Astrocyte (in vitro differentiated cells and primary cell): Measurements from ENCODE around the gene SNX10. TPM values are rescaled to one million over a fixed set of nuclear protein-coding genes. Genes with fewer than 3 reads are reported as not detected.

ENCODE experiments used
- DNase-seq: peaks from one replicate; pipeline ENCODE4 v3.0.0-alpha.2; 2010; ENCODE audit warnings: low read depth
- FAIRE-seq: peaks from 2 replicates; lab custom pipeline; 2011; peaks lifted over from hg19 to GRCh38; lab: Jason Lieb, UNC
- H2AFZ ChIP-seq: 2 replicates; pipeline ENCODE4 v1.6.0; 2012; ENCODE audit warnings: low read depth, low read length, inconsistent platforms
- H3K27ac ChIP-seq: 2 replicates; pipeline ENCODE4 v1.5.1; 2011; ENCODE audit warnings: low read depth, low read length, inconsistent platforms
- H3K27me3 ChIP-seq: 2 replicates; pipeline ENCODE4 v1.6.0; 2011; ENCODE audit warnings: low read length, inconsistent platforms; ENCODE audit not compliant: insufficient read depth
- H3K36me3 ChIP-seq: 2 replicates; pipeline ENCODE4 v1.5.1; 2011; ENCODE audit warnings: low read length, inconsistent platforms; ENCODE audit not compliant: insufficient read depth
- H3K4me1 ChIP-seq: 2 replicates; pipeline ENCODE4 v1.5.1; 2011; ENCODE audit warnings: low read length, inconsistent platforms; ENCODE audit not compliant: insufficient read depth
- H3K4me2 ChIP-seq: 2 replicates; pipeline ENCODE4 v1.6.0; 2012; ENCODE audit warnings: low read length, inconsistent platforms
- H3K4me3 ChIP-seq: 2 replicates; pipeline ENCODE4 v1.5.1; 2011; ENCODE audit warnings: low read depth, mild to moderate bottlenecking, low read length, inconsistent platforms; ENCODE audit not compliant: insufficient read depth
- H3K79me2 ChIP-seq: 2 replicates; pipeline ENCODE4 v1.6.0; 2012; ENCODE audit warnings: mild to moderate bottlenecking, low read length, inconsistent platforms; ENCODE audit not compliant: insufficient read depth
- H3K9ac ChIP-seq: 2 replicates; pipeline ENCODE4 v1.6.0; 2012; ENCODE audit warnings: mild to moderate bottlenecking, low read length, inconsistent platforms
- H3K9me3 ChIP-seq: 2 replicates; pipeline ENCODE4 v1.5.1; 2012; ENCODE audit warnings: low read depth, mild to moderate bottlenecking, low read length, inconsistent platforms; ENCODE audit not compliant: insufficient read depth
- H4K20me1 ChIP-seq: 2 replicates; pipeline ENCODE4 v1.6.0; 2012; ENCODE audit warnings: low read length, inconsistent platforms; ENCODE audit not compliant: insufficient read depth
- H3K27ac Mint-ChIP-seq: one replicate; pipeline ENCODE4 v1.8.0; 2021; ENCODE audit warnings: mild to moderate bottlenecking, mixed read lengths; ENCODE audit not compliant: unreplicated experiment
- H3K27me3 Mint-ChIP-seq: one replicate; pipeline ENCODE4 v1.8.0; 2021; ENCODE audit warnings: low read depth, mixed read lengths; ENCODE audit not compliant: unreplicated experiment
- H3K36me3 Mint-ChIP-seq: one replicate; pipeline ENCODE4 v1.8.0; 2021; ENCODE audit warnings: low read depth, mixed read lengths; ENCODE audit not compliant: unreplicated experiment
- H3K4me1 Mint-ChIP-seq: one replicate; pipeline ENCODE4 v1.8.0; 2021; ENCODE audit warnings: low read depth, mixed read lengths; ENCODE audit not compliant: unreplicated experiment
- H3K4me3 Mint-ChIP-seq: one replicate; pipeline ENCODE4 v1.8.0; 2021; ENCODE audit warnings: mild to moderate bottlenecking, moderate library complexity, mixed read lengths; ENCODE audit not compliant: unreplicated experiment
- H3K9me3 Mint-ChIP-seq: one replicate; pipeline ENCODE4 v1.8.0; 2021; ENCODE audit warnings: mild to moderate bottlenecking, mixed read lengths; ENCODE audit not compliant: unreplicated experiment
- EZH2 ChIP-seq: IDR thresholded peaks from 2 replicates; pipeline ENCODE4 v1.6.1; 2012; ENCODE audit warnings: mild to moderate bottlenecking, low read length, inconsistent platforms; ENCODE audit not compliant: insufficient read depth
- total RNA-seq: library from RNA; stranded (reverse); gene quantifications from 2 replicates; pipeline ENCODE4 v1.2.1, GENCODE V29; 2021
- TF ChIP-seq, protein P1 (sequence below): IDR thresholded peaks from 2 replicates; pipeline ENCODE4 v1.5.1; 2011; ENCODE audit warnings: low read depth, mild to moderate bottlenecking, inconsistent platforms, low read length, moderate library complexity; ENCODE audit not compliant: insufficient read depth

SNX10 gene
- total RNA-seq, 1 donor from 2014 or later = 5.4 TPM

DNA sequence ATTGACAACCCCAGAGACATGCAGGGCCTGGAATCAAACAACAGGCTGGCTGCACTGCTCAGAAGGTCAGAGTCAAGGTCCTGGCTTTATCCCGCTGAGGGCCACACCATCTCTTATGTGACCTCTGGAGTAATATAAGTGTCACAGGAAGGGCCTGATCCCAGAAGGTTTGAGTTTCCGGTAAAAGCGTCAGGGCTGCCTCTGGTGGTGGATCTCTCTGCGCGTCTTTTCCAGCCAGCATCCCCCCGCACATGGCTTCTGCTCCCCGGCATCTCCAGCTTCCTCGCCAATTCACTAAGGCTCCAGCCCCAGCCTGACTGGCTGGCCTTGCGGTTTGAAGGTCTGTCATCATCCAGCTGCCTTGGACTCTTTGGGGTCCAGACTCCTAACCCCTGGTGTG lies 54.2 kb downstream of the SNX10 start:
- no peaks in the 10 kb centered on the region for H3K27me3 ChIP-seq
- H3K27ac ChIP-seq = no peak overlapping the region
- H3K4me3 Mint-ChIP-seq = no peak overlapping the region
- no peaks in the 10 kb centered on the region for H3K36me3 ChIP-seq
- H3K9ac ChIP-seq = no peak overlapping the region
- no peak overlapping the region for H3K4me2 ChIP-seq
- DNase-seq (no peak), FAIRE-seq (no peak)
- H3K79me2 ChIP-seq = no peaks in the 10 kb centered on the region
- no peaks in the 10 kb centered on the region for H3K9me3 Mint-ChIP-seq
- no peak overlapping the region for H2AFZ ChIP-seq
- no peaks in the 10 kb centered on the region for H3K36me3 Mint-ChIP-seq
- no peak for TF ChIP-seq EZH2
- TF ChIP-seq, protein P1, sequence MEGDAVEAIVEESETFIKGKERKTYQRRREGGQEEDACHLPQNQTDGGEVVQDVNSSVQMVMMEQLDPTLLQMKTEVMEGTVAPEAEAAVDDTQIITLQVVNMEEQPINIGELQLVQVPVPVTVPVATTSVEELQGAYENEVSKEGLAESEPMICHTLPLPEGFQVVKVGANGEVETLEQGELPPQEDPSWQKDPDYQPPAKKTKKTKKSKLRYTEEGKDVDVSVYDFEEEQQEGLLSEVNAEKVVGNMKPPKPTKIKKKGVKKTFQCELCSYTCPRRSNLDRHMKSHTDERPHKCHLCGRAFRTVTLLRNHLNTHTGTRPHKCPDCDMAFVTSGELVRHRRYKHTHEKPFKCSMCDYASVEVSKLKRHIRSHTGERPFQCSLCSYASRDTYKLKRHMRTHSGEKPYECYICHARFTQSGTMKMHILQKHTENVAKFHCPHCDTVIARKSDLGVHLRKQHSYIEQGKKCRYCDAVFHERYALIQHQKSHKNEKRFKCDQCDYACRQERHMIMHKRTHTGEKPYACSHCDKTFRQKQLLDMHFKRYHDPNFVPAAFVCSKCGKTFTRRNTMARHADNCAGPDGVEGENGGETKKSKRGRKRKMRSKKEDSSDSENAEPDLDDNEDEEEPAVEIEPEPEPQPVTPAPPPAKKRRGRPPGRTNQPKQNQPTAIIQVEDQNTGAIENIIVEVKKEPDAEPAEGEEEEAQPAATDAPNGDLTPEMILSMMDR = no peak
- H3K4me3 ChIP-seq = no peak overlapping the region
- H3K4me1 Mint-ChIP-seq = peaks cover 10% of the 10 kb centered on the region
- H3K27me3 Mint-ChIP-seq = no peaks in the 10 kb centered on the region
- no peaks in the 10 kb centered on the region for H3K9me3 ChIP-seq
- no peaks in the 10 kb centered on the region for H4K20me1 ChIP-seq
- no peaks in the 10 kb centered on the region for H3K4me1 ChIP-seq
- H3K27ac Mint-ChIP-seq = no peak overlapping the region

DNA sequence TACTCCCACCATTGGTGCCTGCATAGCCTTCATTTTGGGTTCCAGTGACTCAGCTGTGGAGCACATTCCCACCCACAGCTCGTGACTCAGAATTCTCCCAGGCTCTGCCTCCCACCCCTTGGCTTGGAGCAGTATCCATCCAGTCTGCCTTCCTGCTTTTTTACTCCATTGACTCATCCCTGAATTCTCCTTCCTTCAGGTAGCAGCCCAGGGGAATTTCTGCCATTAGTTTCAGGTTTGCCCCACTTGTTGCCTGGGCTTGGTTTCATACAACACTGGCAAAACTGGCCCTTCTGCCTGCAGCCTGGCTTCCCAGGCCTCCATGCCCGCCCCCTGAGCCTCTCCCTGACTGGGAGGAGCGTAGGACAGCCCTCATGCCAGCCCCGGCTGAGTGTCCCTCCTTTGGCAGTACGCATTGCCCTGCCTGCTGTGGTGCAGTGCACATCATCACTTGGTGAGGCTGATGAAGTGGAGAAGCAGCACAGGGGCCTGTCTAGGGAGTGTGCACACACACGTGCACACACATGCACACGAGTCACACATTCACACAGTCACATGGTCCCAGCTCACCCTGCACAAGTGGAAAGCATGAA lies 55.0 kb downstream of the SNX10 start:
- H3K9ac ChIP-seq = no peak overlapping the region
- no peaks in the 10 kb centered on the region for H3K4me1 ChIP-seq
- H3K4me3 Mint-ChIP-seq = no peak overlapping the region
- H3K27me3 Mint-ChIP-seq = no peaks in the 10 kb centered on the region
- H3K27me3 ChIP-seq = no peaks in the 10 kb centered on the region
- H4K20me1 ChIP-seq = no peaks in the 10 kb centered on the region
- no peaks in the 10 kb centered on the region for H3K9me3 ChIP-seq
- DNase-seq = peak; percentile 54
- no peaks in the 10 kb centered on the region for H3K36me3 Mint-ChIP-seq
- H3K4me1 Mint-ChIP-seq = peaks cover 10% of the 10 kb centered on the region
- H2AFZ ChIP-seq = no peak overlapping the region
- no peaks in the 10 kb centered on the region for H3K9me3 Mint-ChIP-seq
- H3K27ac Mint-ChIP-seq = peak overlapping the region; percentile 41
- no peak overlapping the region for H3K4me2 ChIP-seq
- no peaks in the 10 kb centered on the region for H3K79me2 ChIP-seq
- no peak overlapping the region for H3K4me3 ChIP-seq
- no peak for TF ChIP-seq EZH2
- TF ChIP-seq, protein P1 = no peak
- H3K27ac ChIP-seq = no peak overlapping the region
- no peaks in the 10 kb centered on the region for H3K36me3 ChIP-seq
- no peak for FAIRE-seq

DNA sequence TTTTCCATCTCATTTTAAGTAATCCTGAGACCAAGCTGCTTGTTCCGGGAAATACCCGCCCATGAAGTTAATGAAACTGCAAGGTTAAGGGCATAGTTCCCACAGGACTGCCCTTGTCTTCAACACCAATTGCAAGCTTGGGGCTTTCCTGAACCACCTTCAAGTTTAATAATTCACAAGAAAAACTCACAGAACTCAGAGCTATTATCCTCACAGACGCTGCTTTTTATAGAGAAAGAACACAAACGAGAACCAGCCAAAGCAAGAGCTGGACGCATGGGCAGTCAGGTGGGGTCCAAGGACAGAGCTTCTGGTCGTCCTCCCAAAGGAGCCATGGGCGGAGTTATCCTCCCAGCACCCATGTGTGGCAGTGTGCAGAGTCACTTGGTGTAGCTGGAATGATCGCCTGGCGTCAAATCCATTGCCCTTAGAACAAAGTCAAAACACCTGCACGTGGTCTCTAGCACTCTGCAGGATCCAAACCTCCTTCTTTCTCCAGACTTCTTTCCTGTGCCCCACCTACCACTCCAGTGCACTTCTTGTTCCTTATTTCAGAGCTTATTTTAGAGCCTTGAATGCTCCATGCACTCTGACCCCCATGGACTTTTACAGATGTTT lies 56.7 kb downstream of the SNX10 start:
- Histone ChIP-seq H3K27ac (no peak overlapping the region), H3K4me1 (no peaks in the 10 kb centered on the region), H3K79me2 (no peaks in the 10 kb centered on the region), H3K4me3 (no peak overlapping the region), H3K9me3 (no peaks in the 10 kb centered on the region), H2AFZ (no peak overlapping the region), H3K9ac (no peak overlapping the region), H3K27me3 (no peaks in the 10 kb centered on the region), H4K20me1 (no peaks in the 10 kb centered on the region), H3K4me2 (no peak overlapping the region), H3K36me3 (no peaks in the 10 kb centered on the region)
- H3K27me3 Mint-ChIP-seq = no peaks in the 10 kb centered on the region
- no peaks in the 10 kb centered on the region for H3K36me3 Mint-ChIP-seq
- no peak overlapping the region for H3K27ac Mint-ChIP-seq
- peaks cover 10% of the 10 kb centered on the region for H3K4me1 Mint-ChIP-seq
- no peak overlapping the region for H3K4me3 Mint-ChIP-seq
- DNase-seq (no peak), FAIRE-seq (no peak)
- no peak for TF ChIP-seq EZH2
- TF ChIP-seq, protein P1 = no peak
- H3K9me3 Mint-ChIP-seq = no peaks in the 10 kb centered on the region
